Measurements from ENCODE around the gene POLG2. TPM values are rescaled to one million over a fixed set of nuclear protein-coding genes. Genes with fewer than 3 reads are reported as not detected.

Gene POLG2
- total and polyA plus RNA-seq, 2 donors (not counting 3 experiments of a cell fraction or from before 2014, with no cell fraction given) = 6.5 to 18.6 TPM

DNA sequence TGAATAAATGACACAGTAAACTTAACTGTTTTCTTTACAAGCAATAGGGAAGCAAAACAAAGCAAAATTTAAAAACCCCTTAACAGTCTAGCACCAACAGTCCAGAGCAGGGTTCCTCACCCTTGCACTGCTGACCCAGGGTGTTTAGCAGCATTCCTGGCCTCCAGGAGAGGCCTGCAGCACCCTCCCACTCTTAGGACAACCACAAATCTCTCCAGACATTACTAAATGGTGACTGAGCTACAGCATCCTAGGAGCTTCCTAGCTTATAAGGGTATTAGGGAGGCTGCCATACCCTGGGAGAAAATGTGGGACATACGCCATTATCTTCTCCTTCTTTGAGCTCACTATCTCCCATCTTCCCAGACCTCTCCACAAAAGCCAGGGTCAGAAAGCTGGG lies 15.9 kb downstream of the POLG2 start:
- Histone ChIP-seq H3K36me3 (ENCODE audit: control insufficient read depth in 2 of 2, extremely low read depth in 1 of 2, insufficient read depth in 2 of 2, low read length in 2 of 2) (peaks cover 2 to 8% of the 10 kb centered on the region in 2 experiments), H3K4me1 (ENCODE audit: control insufficient read depth, extremely low read depth, insufficient read depth, low read length) (no peaks in the 10 kb centered on the region), H3K27ac (ENCODE audit: insufficient read depth, low read depth, low read length) (no peak overlapping the region), H3K27me3 (ENCODE audit: control insufficient read depth in 2 of 2, insufficient read depth in 2 of 2, low read length in 2 of 2) (no peaks in the 10 kb centered on the region), H3K4me2 (ENCODE audit: insufficient read depth, low read length) (no peak overlapping the region), H2AFZ (ENCODE audit: low read depth, low read length) (no peak overlapping the region), H3K9me3 (replicated peaks; ENCODE audit: control insufficient read depth, insufficient read depth, low read length) (no peaks in the 10 kb centered on the region), H3K9me1 (replicated peaks; ENCODE audit: control insufficient read depth, extremely low read depth, insufficient read depth, low read length) (no peaks in the 10 kb centered on the region), H4K20me1 (replicated peaks; ENCODE audit: control insufficient read depth, extremely low read depth, insufficient read depth, low read length) (no peaks in the 10 kb centered on the region), H3K79me2 (ENCODE audit: control insufficient read depth, insufficient read depth, low read length) (no peaks in the 10 kb centered on the region), H3K9ac (replicated peaks; ENCODE audit: extremely low read depth, insufficient read depth, low read length) (no peak overlapping the region), H3K4me3 (replicated peaks in 1 of 3; ENCODE audit: insufficient read depth in 1 of 3, low read depth in 1 of 3, low read length in 3 of 3) (no peak overlapping the region)
- intact Hi-C loops (cut with micrococcal nuclease) = no loop called here
- ChIA-PET POLR2A (no interaction called here), CTCF (interaction anchor here (9.8 to 10.9 kb wide), 2 partner anchors 10 to 61 kb away, joined by 61 to 78 read pairs; no protein-coding TSS in a partner anchor)
- no TSS peak for BruUV-seq (replicated peaks)
- FAIRE-seq (no peak), DNase-seq (ENCODE audit: low read depth, low spot score) (no peak)
- dilution Hi-C loops (cut with MboI; ENCODE audit: extremely low pct_ligation_motif_present, low sequenced_read_pairs) = loop anchor here (10.0 kb wide), 1 partner anchor 176 kb away; no protein-coding TSS in a partner anchor
- no peak for TF ChIP-seq JUN (IDR thresholded peaks at IDR 0.05; ENCODE audit: borderline replicate concordance, insufficient read depth, insufficient read length, low read depth)
- TF ChIP-seq EZH2 (IDR thresholded peaks at IDR 0.05; ENCODE audit: borderline replicate concordance, low read depth, low read length, severe bottlenecking) = no peak
- no peak for TF ChIP-seq MYC (IDR thresholded peaks at IDR 0.05; ENCODE audit: low read depth, low read length)
- no peak for TF ChIP-seq POLR2A (IDR thresholded peaks at IDR 0.05; ENCODE audit: low read depth, low read length)
- TF ChIP-seq, protein P1, sequence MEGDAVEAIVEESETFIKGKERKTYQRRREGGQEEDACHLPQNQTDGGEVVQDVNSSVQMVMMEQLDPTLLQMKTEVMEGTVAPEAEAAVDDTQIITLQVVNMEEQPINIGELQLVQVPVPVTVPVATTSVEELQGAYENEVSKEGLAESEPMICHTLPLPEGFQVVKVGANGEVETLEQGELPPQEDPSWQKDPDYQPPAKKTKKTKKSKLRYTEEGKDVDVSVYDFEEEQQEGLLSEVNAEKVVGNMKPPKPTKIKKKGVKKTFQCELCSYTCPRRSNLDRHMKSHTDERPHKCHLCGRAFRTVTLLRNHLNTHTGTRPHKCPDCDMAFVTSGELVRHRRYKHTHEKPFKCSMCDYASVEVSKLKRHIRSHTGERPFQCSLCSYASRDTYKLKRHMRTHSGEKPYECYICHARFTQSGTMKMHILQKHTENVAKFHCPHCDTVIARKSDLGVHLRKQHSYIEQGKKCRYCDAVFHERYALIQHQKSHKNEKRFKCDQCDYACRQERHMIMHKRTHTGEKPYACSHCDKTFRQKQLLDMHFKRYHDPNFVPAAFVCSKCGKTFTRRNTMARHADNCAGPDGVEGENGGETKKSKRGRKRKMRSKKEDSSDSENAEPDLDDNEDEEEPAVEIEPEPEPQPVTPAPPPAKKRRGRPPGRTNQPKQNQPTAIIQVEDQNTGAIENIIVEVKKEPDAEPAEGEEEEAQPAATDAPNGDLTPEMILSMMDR (IDR thresholded peaks at IDR 0.05; ENCODE audit: extremely low read depth in 1 of 2, insufficient read depth in 1 of 2, low read depth in 1 of 2, low read length in 2 of 2) = no peak
- no peak for TF ChIP-seq GATA2 (IDR thresholded peaks at IDR 0.05; ENCODE audit: insufficient read depth, insufficient read length, low read depth, low read length)
- no peak for TF ChIP-seq POLR2AphosphoS5 (IDR thresholded peaks at IDR 0.05; ENCODE audit: insufficient read depth, low read depth, low read length)
- TF ChIP-seq, protein P2, sequence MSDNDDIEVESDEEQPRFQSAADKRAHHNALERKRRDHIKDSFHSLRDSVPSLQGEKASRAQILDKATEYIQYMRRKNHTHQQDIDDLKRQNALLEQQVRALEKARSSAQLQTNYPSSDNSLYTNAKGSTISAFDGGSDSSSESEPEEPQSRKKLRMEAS (IDR thresholded peaks at IDR 0.05; ENCODE audit: insufficient read depth, insufficient read length) = no peak
- no peak for TF ChIP-seq FOS (IDR thresholded peaks at IDR 0.05; ENCODE audit: borderline replicate concordance, insufficient read depth, low read length)

Data from endothelial cell of umbilical vein (primary cell).